Keratinocyte (primary cell): Measurements from ENCODE around the gene DDX54. TPM values are rescaled to one million over a fixed set of nuclear protein-coding genes. Genes with fewer than 3 reads are reported as not detected.

Experiments used
- DNase-seq: peaks from one replicate; pipeline ENCODE4 v3.0.0-alpha.2; 2011; ENCODE audit warnings: low read depth, missing footprints, low spot score
- FAIRE-seq: peaks from 2 replicates; lab custom pipeline; 2011; peaks lifted over from hg19 to GRCh38; lab: Jason Lieb, UNC
- H2AFZ ChIP-seq: 2 replicates; pipeline ENCODE4 v1.6.0; 2012; ENCODE audit warnings: low read length, control low read depth, inconsistent platforms; ENCODE audit not compliant: control insufficient read depth
- H3K27ac ChIP-seq: 2 replicates; pipeline ENCODE4 v1.5.1; 2011; ENCODE audit warnings: low read length; ENCODE audit not compliant: control insufficient read depth, insufficient read depth
- H3K27me3 ChIP-seq: 3 replicates; pipeline ENCODE4 v1.6.0; 2011; ENCODE audit warnings: low read length; ENCODE audit not compliant: control insufficient read depth, insufficient read depth; ENCODE audit errors: extremely low read depth
- H3K36me3 ChIP-seq, 2 experiments: 2 replicates in 1 of 2; 3 replicates in 1 of 2; pipeline ENCODE4 v1.5.1; 2011; ENCODE audit warnings: low read length in 2 of 2, mild to moderate bottlenecking in 1 of 2; ENCODE audit not compliant: control insufficient read depth in 2 of 2, insufficient read depth in 2 of 2; ENCODE audit errors: extremely low read depth in 1 of 2
- H3K4me1 ChIP-seq: 3 replicates; pipeline ENCODE4 v1.5.1; 2011; ENCODE audit warnings: low read length; ENCODE audit not compliant: control insufficient read depth, insufficient read depth; ENCODE audit errors: extremely low read depth
- H3K4me2 ChIP-seq: 3 replicates; pipeline ENCODE4 v1.6.0; 2011; ENCODE audit warnings: low read depth, low read length; ENCODE audit not compliant: control insufficient read depth, insufficient read depth; ENCODE audit errors: extremely low read depth
- H3K4me3 ChIP-seq, 3 experiments: fragments of 200-600 bp in 1 of 3; sonication (generic) in 1 of 3; 2 replicates in 2 of 3; 3 replicates in 1 of 3; pipeline ENCODE4 v1.5.1; 2011 to 2016; ENCODE audit warnings: low read length in 3 of 3, mild to moderate bottlenecking in 3 of 3, control low read depth in 2 of 3, inconsistent platforms in 1 of 3, low read depth in 1 of 3, mixed read lengths in 1 of 3, mixed run types in 1 of 3, moderate library complexity in 1 of 3; ENCODE audit not compliant: control insufficient read depth in 2 of 3, insufficient read depth in 2 of 3; ENCODE audit errors: extremely low read depth in 1 of 3
- H3K79me2 ChIP-seq: 2 replicates; pipeline ENCODE4 v1.6.0; 2012; ENCODE audit warnings: low read length; ENCODE audit not compliant: control insufficient read depth, insufficient read depth
- H3K9ac ChIP-seq: 3 replicates; pipeline ENCODE4 v1.6.0; 2011; ENCODE audit warnings: low read length; ENCODE audit not compliant: control insufficient read depth, insufficient read depth; ENCODE audit errors: extremely low read depth
- H3K9me1 ChIP-seq: 3 replicates; pipeline ENCODE4 v1.6.0; 2011; ENCODE audit warnings: low read length; ENCODE audit not compliant: control insufficient read depth, insufficient read depth; ENCODE audit errors: extremely low read depth
- H3K9me3 ChIP-seq: 2 replicates; pipeline ENCODE4 v1.5.1; 2012; ENCODE audit warnings: low read depth, low read length; ENCODE audit not compliant: control insufficient read depth
- H4K20me1 ChIP-seq: 3 replicates; pipeline ENCODE4 v1.6.0; 2011; ENCODE audit warnings: low read length; ENCODE audit not compliant: control insufficient read depth, insufficient read depth; ENCODE audit errors: extremely low read depth
- CTCF ChIP-seq, 3 experiments: IDR thresholded peaks in 1 of 3; conservative IDR thresholded peaks in 1 of 3; optimal IDR thresholded peaks in 1 of 3; 2 replicates in 2 of 3; 3 replicates in 1 of 3; pipeline versions ENCODE3 to v1.5.1; 2011; ENCODE audit warnings: low read length in 3 of 3, mild to moderate bottlenecking in 3 of 3, moderate library complexity in 2 of 3, control low read depth in 1 of 3, inconsistent platforms in 1 of 3; ENCODE audit not compliant: insufficient read depth in 2 of 3; ENCODE audit errors: extremely low read depth in 1 of 3
- EZH2 ChIP-seq: IDR thresholded peaks from one replicate; pipeline ENCODE4 v1.6.1; 2012; ENCODE audit warnings: inconsistent platforms, mild to moderate bottlenecking, low read length, moderate library complexity
- dilution Hi-C: fragments of 300-500 bp; cut with MboI; formaldehyde crosslinking; loops from one replicate; pipeline ENCODE4 v1.7.0; 2020; ENCODE audit warnings: low sequenced_read_pairs; ENCODE audit not compliant: extremely low pct_ligation_motif_present
- polyA plus RNA-seq, 5 experiments: library from polyadenylated mRNA; depleted of rRNA in 3 of 5; stranded (reverse) in 3 of 5; stranded (forward) in 1 of 5; unstranded in 1 of 5; fragments of >200 nt; gene quantifications; 1 replicate in 1 of 5; 2 replicates in 3 of 5; 3 replicates in 1 of 5; pipeline versions ENCODE4 v1.2.1 to v1.2.3, GENCODE V29; 2011 to 2012; ENCODE audit warnings: missing spikeins in 2 of 5, low read depth in 1 of 5, low replicate concordance in 1 of 5

DDX54 gene
- polyA plus RNA-seq, 1 donor (not counting 4 experiments of a cell fraction or from before 2014, with no cell fraction given) = 44.6 TPM

- no peak overlapping the region for H3K4me3 ChIP-seq
- H3K9me3 ChIP-seq = no peaks in the 10 kb centered on the region
- no peaks in the 10 kb centered on the region for H3K4me1 ChIP-seq
- no peaks in the 10 kb centered on the region for H4K20me1 ChIP-seq
- no peaks in the 10 kb centered on the region for H3K9me1 ChIP-seq
- H3K27ac ChIP-seq = no peak overlapping the region
- TF ChIP-seq EZH2 (no peak), CTCF (optimal IDR thresholded peaks at IDR 0.05 in 1 of 3, IDR thresholded peaks at IDR 0.05 in 1 of 3, conservative IDR thresholded peaks at IDR 0.05 in 1 of 3; ENCODE audit: extremely low read depth in 1 of 3, insufficient read depth in 2 of 3, low read length in 3 of 3) (no peak)
- dilution Hi-C loops = loop anchor here (25.0 kb wide), 1 partner anchor 107 kb away; the partner anchor contains the start of gene DTX1
- H2AFZ ChIP-seq = no peak overlapping the region
- FAIRE-seq = no peak
- no peak overlapping the region for H3K9ac ChIP-seq
- H3K79me2 ChIP-seq = no peaks in the 10 kb centered on the region
- H3K36me3 ChIP-seq = peaks cover 52 to 58% of the 10 kb centered on the region in 2 experiments
- H3K27me3 ChIP-seq = no peaks in the 10 kb centered on the region
- no peak overlapping the region for H3K4me2 ChIP-seq
- no peak for DNase-seq
Observed at GRCh38 chr12:113169697-113170096, 15.6 kb downstream of the DDX54 start.

GRCh38 chr12:113167868-113168267 lies 17.4 kb downstream of the DDX54 start:
- FAIRE-seq (no peak), DNase-seq (no peak)
- Histone ChIP-seq H3K79me2 (no peaks in the 10 kb centered on the region), H3K9me1 (no peaks in the 10 kb centered on the region), H3K36me3 (peaks cover 52 to 56% of the 10 kb centered on the region in 2 experiments), H3K27ac (no peak overlapping the region), H3K9me3 (no peaks in the 10 kb centered on the region), H2AFZ (no peak overlapping the region), H3K4me3 (no peak overlapping the region), H4K20me1 (no peaks in the 10 kb centered on the region), H3K27me3 (no peaks in the 10 kb centered on the region), H3K4me2 (no peak overlapping the region), H3K9ac (no peak overlapping the region), H3K4me1 (no peaks in the 10 kb centered on the region)
- TF ChIP-seq EZH2 (no peak), CTCF (optimal IDR thresholded peaks at IDR 0.05 in 1 of 3, IDR thresholded peaks at IDR 0.05 in 1 of 3, conservative IDR thresholded peaks at IDR 0.05 in 1 of 3; ENCODE audit: extremely low read depth in 1 of 3, insufficient read depth in 2 of 3, low read length in 3 of 3) (no peak)
- dilution Hi-C loops = loop anchor here (25.0 kb wide), 1 partner anchor 106 kb away; the partner anchor contains the start of gene DTX1
